ENCODE data around the gene UCK2.
A peak's percentile ranks its signal among the peaks of the same experiment; 100 is the strongest.

UCK2 gene

DNA sequence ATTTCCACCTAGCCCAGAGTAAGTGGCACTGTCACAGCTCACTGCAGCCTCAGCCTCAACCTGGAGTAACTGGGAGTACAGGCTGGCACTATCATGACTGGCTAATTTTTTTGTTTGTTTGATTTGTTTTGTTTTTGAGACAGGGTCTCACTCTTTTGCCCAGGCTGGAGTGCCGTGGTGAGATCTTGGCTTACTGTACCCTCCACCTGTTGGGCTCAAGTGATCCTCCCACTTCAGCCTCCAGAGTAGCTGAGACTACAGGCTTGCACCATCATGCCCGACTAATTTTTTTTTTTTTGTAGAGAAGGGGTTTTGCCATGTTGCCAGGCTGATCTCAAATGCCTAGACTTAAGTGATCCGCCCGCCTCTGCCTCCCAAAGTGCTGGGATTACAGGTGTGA is 2.5 kb downstream of the UCK2 start:
- no peak for DNase-seq (ENCODE audit: low read depth in 1 of 2, low spot score in 1 of 2)
- Histone ChIP-seq H3K4me3 (replicated peaks; ENCODE audit: insufficient read depth, low read length) (peak overlapping the region; percentile 55), H3K27ac (replicated peaks) (peak overlapping the region; percentile 98), H3K27me3 (ENCODE audit: insufficient read depth, poor library complexity, severe bottlenecking) (no peaks in the 10 kb centered on the region)
- TF ChIP-seq GABPA (IDR thresholded peaks at IDR 0.05; ENCODE audit: low read depth): no peak
- TF ChIP-seq SPI1 (IDR thresholded peaks at IDR 0.05; ENCODE audit: borderline replicate concordance, low read depth): no peak
- no peak for TF ChIP-seq REST (IDR thresholded peaks at IDR 0.05; ENCODE audit: insufficient replicate concordance, low read depth)
- no peak for TF ChIP-seq POLR2AphosphoS5 (IDR thresholded peaks at IDR 0.05; ENCODE audit: low read depth)
- TF ChIP-seq CTCF (IDR thresholded peaks at IDR 0.05; ENCODE audit: insufficient read depth, low read length): no peak

- H3K27ac ChIP-seq (replicated peaks): no peak overlapping the region
- no peaks in the 10 kb centered on the region for H3K27me3 ChIP-seq (ENCODE audit: insufficient read depth, poor library complexity, severe bottlenecking)
- no peak for DNase-seq (ENCODE audit: low read depth in 1 of 2, low spot score in 1 of 2)
- no peak overlapping the region for H3K4me3 ChIP-seq (replicated peaks; ENCODE audit: insufficient read depth, low read length)
- TF ChIP-seq CTCF (IDR thresholded peaks at IDR 0.05; ENCODE audit: insufficient read depth, low read length) (no peak), GABPA (IDR thresholded peaks at IDR 0.05; ENCODE audit: low read depth) (no peak), REST (IDR thresholded peaks at IDR 0.05; ENCODE audit: insufficient replicate concordance, low read depth) (no peak), SPI1 (IDR thresholded peaks at IDR 0.05; ENCODE audit: borderline replicate concordance, low read depth) (no peak), POLR2AphosphoS5 (IDR thresholded peaks at IDR 0.05; ENCODE audit: low read depth) (no peak)
Measured at GRCh38 chr1:165831146-165831545, 3.7 kb downstream of the UCK2 start.

DNA sequence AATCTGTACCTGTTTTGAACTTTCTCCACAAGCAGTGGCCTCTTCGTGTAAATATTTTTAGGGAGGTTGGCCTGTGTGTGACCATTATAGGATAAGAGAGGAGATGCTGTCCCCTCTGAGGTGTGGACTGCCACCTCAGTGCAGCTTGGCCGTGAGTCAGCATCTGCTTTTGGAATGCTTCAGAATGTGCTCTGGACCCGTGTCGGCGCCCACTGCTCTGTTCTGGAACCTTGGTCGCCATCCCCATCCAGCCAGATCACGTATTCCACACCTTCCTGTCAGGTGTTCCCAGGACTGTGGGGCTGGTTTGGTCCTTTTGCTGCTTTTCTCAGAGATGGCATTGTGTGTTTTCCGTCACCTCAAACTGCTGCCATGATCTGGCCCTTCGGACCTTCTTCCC is 5.5 kb downstream of the UCK2 start:
- Histone ChIP-seq H3K27ac (replicated peaks) (no peak overlapping the region), H3K4me3 (replicated peaks; ENCODE audit: insufficient read depth, low read length) (no peak overlapping the region), H3K27me3 (ENCODE audit: insufficient read depth, poor library complexity, severe bottlenecking) (no peaks in the 10 kb centered on the region)
- TF ChIP-seq POLR2AphosphoS5 (IDR thresholded peaks at IDR 0.05; ENCODE audit: low read depth) (no peak), GABPA (IDR thresholded peaks at IDR 0.05; ENCODE audit: low read depth) (no peak)
- DNase-seq (ENCODE audit: low read depth in 1 of 2, low spot score in 1 of 2): no peak

DNA sequence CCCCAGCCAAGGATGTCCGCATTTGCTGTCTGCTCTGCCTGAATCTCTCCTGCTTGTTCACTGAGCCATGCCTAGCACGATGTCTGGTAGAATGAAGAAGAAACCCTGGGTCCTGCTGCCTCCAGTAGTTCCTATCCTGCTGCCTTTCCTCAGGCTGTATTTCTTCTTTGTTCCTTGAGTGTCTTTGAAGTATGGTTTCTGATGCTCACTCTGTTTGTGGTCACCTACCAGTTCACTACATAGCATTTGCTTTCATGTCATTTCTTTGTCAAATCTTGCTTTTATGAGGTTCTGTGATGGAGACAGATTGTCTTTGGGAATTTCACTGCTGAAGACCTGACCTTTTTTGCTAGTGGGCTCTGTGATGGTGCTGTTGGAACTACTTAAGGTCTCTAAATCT is 5.9 kb downstream of the UCK2 start:
- no peaks in the 10 kb centered on the region for H3K27me3 ChIP-seq (ENCODE audit: insufficient read depth, poor library complexity, severe bottlenecking)
- no peak for DNase-seq (ENCODE audit: low read depth in 1 of 2, low spot score in 1 of 2)
- H3K27ac ChIP-seq (replicated peaks): no peak overlapping the region
- no peak overlapping the region for H3K4me3 ChIP-seq (replicated peaks; ENCODE audit: insufficient read depth, low read length)
- TF ChIP-seq GABPA (IDR thresholded peaks at IDR 0.05; ENCODE audit: low read depth) (no peak), REST (IDR thresholded peaks at IDR 0.05; ENCODE audit: insufficient replicate concordance, low read depth) (no peak), SPI1 (IDR thresholded peaks at IDR 0.05; ENCODE audit: borderline replicate concordance, low read depth) (no peak), POLR2AphosphoS5 (IDR thresholded peaks at IDR 0.05; ENCODE audit: low read depth) (no peak), CTCF (IDR thresholded peaks at IDR 0.05; ENCODE audit: insufficient read depth, low read length) (no peak)
